Activated CD4-positive, CD25-positive, alpha-beta regulatory T cell treated with anti-CD3 and anti-CD28 coated beads, Interleukin-2, amount 50 U/mL, for 16 hours (primary cell): ENCODE measurements around the gene ESPL1.

Source experiments
- DNase-seq: peaks from one replicate; pipeline ENCODE4 v3.0.0-alpha.2; 2020; ENCODE audit warnings: low read depth, low spot score

The ESPL1 gene

DNA sequence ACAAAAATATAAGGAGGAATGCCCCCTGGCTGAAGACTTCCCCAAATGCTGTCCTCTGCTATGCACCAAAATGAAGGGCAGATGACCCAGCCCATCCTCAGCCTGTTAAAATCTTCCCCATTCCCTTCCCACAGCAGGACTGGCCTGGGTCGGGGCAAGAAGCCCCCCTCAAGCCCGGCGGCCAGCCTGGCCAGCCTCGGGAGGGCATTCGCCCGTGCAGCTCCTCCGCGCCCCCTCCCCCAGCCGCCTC is 36.5 kb upstream of the ESPL1 start:
- DNase-seq = no peak

GRCh38 chr12:53231921-53232645 is 36.0 kb upstream of the ESPL1 start, which contains the start of gene RARG:
RARG (minus strand) TSS chr12:53232209; CDS start chr12:53227545, 4,664 bp downstream.
- DNase-seq = peak; percentile 19

GRCh38 chr12:53232646-53233461 is 35.2 kb upstream of the ESPL1 start:
- DNase-seq = no peak

- DNase-seq = no peak
These were observed 34.4 kb upstream of the ESPL1 start for GRCh38 chr12:53233671-53234121.

DNA sequence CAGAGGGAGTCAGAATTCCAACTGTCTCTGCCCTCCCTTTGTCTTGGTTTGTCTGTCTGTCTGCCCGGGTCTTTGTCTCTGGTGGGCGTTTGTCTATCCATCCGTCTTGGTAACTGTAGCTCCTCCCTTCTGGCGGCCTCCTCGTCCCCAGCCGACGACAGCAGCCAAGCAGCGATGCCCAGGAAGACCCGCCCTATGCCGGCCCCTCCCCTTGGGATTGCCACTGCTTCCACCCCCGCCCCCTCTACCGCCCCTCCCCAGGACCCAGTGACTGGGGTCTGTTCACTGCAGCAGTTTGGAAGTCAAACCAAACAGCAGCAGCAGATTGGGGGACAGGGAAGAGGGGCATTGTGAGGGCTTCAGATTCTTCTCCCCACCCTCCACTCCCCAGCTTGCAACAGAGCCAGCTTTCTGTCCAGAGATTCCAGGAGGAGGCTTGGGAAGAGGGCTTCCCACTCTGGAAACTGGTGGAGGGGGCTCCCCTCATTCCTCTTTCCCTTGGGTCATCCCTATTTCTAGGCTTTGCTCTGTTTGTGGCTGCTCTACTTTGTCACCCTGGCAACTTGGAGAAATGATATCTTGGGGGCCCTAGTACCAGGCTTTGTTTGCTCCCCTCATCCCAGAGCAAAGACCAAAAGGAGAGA is 33.7 kb upstream of the ESPL1 start:
- DNase-seq = no peak

DNA sequence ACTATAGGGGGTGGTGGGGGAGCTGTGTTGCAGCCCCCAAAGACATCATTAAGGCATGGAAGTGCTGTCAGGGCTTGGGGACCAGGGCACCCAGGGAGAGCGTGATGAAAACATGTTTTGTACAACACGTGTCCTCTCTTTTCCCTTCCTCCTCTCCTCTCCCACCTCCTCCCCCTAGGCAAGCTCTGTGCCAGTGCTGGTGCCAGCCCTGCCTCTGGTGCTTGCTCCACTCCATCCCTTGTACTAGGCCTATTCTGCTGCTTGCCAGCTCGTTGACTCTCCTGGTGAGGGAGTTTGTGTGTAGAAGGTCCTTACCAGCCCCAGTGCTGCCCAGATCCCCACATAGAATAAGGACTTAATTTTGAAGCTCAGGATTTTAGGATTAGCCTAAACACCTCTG is 32.9 kb upstream of the ESPL1 start:
- no peak for DNase-seq

DNA sequence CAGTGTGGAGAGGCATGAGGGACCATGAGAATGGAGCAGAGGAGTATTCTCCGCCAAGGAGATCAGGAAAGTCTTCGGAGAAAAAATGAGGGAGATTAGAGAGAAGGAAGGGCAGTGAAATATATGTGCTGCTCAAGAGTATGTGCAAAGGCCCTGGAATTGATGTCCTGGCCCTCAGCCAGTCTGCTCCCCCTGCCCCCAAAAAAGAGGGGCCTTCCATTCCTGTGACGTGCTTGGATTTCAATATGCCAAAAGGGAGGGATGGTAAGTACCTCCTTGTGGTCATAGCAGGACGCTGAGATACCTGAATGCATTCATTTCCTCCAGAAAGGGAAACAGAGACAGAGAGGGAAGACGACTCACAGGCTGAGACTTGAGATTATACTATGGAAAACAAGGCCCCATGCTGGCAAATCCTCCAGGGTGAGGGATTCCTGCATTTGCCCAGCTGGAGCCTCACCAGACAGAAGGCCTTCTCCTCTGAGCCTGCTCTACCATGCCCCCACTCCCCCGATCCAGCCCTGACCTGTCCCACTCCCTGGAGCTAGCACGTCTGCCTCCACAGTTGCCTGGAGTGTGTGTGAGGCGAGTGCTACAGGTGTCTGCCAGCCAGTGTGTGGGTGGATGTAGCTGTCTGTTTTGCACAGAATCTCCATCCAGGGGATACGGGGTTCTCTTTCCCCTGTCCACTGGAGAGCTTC is 32.2 kb upstream of the ESPL1 start:
- no peak for DNase-seq

GRCh38 chr12:53236443-53237111 is 31.5 kb upstream of the ESPL1 start:
- peak; percentile 30 for DNase-seq

DNA sequence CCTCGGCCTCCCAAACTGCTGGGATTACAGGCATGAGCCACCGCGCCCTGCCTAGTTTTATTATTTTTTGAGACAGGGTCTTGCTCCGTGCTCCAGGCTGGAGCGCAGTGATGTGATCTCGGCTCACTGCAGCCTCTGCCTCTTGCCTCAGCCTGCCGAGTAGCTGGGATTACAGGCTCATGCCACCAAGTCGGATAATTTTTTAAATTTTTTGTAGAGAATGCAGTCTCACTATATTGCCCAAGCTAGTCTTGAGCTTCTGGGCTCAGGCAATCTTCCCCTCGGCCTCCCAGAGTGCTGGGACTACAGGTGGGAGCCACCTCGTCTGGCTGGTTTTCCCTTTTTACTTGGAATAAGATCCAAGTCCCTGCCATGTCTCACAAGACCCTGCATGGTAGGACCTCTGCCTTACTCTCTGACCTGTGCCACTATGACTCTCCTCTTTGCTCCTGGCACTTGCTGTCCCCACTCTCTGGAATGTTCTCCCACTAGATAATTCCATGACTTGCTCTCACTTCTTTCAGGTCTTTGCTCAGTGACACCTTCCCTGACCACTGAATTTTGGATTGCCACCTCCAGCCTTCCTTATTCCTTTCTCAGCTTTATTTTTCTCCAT is 28.3 kb upstream of the ESPL1 start:
- DNase-seq = no peak

GRCh38 chr12:53241623-53242412 is 26.3 kb upstream of the ESPL1 start:
- no peak for DNase-seq

GRCh38 chr12:53244337-53244736 is 23.8 kb upstream of the ESPL1 start:
- no peak for DNase-seq

DNA sequence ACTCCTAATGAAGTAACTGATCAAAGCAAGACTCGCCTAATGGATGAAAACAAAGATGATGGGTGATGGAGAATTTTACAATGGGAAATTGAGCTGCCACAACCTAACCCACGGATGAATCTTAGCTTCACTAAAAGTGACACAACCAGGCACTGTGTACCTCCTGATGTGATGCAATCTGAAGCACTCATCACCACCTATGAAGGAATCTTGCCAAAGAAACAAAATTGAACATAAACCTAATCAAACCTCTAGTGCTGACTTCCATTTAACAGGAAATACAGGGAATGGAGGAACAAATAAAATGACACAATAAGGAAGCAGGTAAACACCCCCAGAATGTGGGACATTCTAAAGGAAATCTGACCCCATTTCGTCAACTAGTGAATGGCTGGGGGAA is 22.8 kb upstream of the ESPL1 start:
- DNase-seq = no peak

GRCh38 chr12:53251477-53252348 is 16.4 kb upstream of the ESPL1 start:
- DNase-seq = peak; percentile 34

GRCh38 chr12:53252349-53252916 is 15.7 kb upstream of the ESPL1 start:
- DNase-seq = no peak

DNA sequence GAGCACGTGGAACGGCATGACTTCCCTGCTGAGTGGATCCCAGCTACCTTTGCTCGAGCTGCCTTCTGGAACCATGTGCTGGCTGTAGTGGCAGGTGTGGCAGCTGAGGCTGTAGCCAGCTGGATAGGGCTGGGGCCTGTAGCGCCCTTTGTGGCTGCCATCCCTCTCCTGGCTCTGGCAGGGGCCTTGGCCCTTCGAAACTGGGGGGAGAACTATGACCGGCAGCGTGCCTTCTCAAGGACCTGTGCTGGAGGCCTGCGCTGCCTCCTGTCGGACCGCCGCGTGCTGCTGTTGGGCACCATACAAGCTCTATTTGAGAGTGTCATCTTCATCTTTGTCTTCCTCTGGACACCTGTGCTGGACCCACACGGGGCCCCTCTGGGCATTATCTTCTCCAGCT is 14.8 kb upstream of the ESPL1 start:
- no peak for DNase-seq

DNA sequence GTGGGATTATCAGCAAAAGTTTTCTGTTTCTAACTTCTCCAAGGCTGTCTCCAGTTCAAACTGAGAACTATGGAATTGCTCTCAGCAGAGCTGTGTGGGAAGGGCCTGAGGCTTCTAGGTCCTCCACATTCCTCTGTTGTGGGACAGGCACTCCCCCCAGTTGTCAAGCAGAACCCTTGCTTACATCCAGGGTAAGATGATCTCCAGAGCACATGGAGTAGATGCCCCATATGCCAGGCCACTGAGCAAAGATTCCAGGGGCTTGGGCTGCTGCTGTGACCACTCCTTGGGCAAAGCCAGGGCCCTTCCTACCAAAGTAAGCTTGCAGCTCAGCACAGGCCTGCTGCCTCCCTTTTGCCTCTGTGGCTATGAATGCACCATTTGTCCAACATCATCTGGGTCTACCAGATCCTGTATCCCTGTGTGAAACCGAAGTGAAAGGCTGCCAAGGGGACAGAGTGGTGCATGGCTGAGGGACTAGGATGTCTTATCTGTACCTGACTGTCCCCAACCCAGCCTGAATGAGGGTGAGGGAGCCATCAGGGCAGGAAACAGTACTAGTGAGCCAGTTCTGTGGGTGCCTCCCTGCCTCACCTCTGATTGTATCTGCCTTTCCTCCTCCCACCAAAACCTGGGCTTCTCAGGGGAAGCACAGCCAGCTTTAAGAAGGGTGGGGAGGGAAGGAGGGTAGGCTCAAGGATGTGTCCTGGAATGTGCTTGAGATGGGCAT is 13.1 kb upstream of the ESPL1 start:
- DNase-seq = no peak

DNA sequence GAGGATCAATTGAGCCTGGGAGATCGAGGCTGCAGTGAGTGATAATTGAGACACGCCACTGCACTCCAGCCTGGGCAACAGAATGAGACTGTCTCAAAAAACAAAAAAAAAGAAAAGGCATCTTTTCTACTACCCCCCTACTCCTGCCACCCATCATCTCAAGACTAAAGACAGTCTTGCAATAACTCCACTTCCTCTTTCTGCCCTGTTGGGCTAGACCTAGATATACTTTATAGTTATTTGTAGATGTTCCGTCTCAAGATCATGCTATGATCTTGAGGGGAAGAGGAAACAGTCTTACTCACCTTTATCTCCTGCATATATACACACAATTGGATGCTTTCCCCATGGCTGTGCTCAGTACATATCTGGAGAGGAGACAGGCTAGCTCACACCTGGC is 12.1 kb upstream of the ESPL1 start:
- DNase-seq = no peak
